GM23338 (cell line): ENCODE results near the gene SPC24. TPM values are rescaled to one million over a fixed set of nuclear protein-coding genes. Genes with fewer than 3 reads are reported as not detected.
A peak's percentile ranks its signal among the peaks of the same experiment; 100 is the strongest.

Source experiments
- ATAC-seq: fragments of 200-7000 bp; cut with Tn5 transposase; 3 replicates; pipeline ENCODE4 v1.9.1; 2020
- DNase-seq: peaks from one replicate; pipeline ENCODE4 v3.0.0-alpha.2; 2015; ENCODE audit warnings: low spot score
- H2AFZ ChIP-seq: fragments of 200-600 bp; sonication (generic); 2 replicates; pipeline ENCODE4 v1.8.0; 2016; ENCODE audit warnings: antibody characterized with exemption, mild to moderate bottlenecking, moderate library complexity
- H3F3A ChIP-seq: fragments of 200-600 bp; sonication (generic); replicated peaks from 2 replicates; pipeline ENCODE4 v1.8.0; 2017; ENCODE audit warnings: antibody characterized with exemption, mixed run types, low read depth
- H3K27ac ChIP-seq: fragments of 200-600 bp; sonication (generic); 2 replicates; pipeline ENCODE4 v1.6.1; 2016; ENCODE audit warnings: low read depth
- H3K27me3 ChIP-seq: fragments of 200-600 bp; sonication (generic); 2 replicates; pipeline ENCODE4 v1.8.0; 2016; ENCODE audit warnings: mild to moderate bottlenecking, mixed run types, moderate library complexity; ENCODE audit not compliant: insufficient read depth
- H3K36me3 ChIP-seq: fragments of 200-600 bp; sonication (generic); 2 replicates; pipeline ENCODE4 v1.8.0; 2016; ENCODE audit warnings: mild to moderate bottlenecking; ENCODE audit not compliant: insufficient read depth
- H3K4me1 ChIP-seq: fragments of 200-600 bp; sonication (generic); 2 replicates; pipeline ENCODE4 v1.8.0; 2016; ENCODE audit warnings: mild to moderate bottlenecking, moderate library complexity; ENCODE audit not compliant: insufficient read depth
- H3K4me2 ChIP-seq: fragments of 200-600 bp; sonication (generic); 2 replicates; pipeline ENCODE4 v1.7.1; 2017; ENCODE audit warnings: mixed run types
- H3K4me3 ChIP-seq: fragments of 200-600 bp; sonication (generic); 2 replicates; pipeline ENCODE4 v1.6.1; 2016; ENCODE audit warnings: mixed run types
- H3K79me2 ChIP-seq: fragments of 200-600 bp; sonication (generic); replicated peaks from 2 replicates; pipeline ENCODE4 v1.8.0; 2017; ENCODE audit warnings: mild to moderate bottlenecking; ENCODE audit not compliant: insufficient read depth
- H3K9me2 ChIP-seq: fragments of 200-600 bp; sonication (generic); 2 replicates; pipeline ENCODE4 v1.8.0; 2017; ENCODE audit not compliant: insufficient read depth
- H4K20me1 ChIP-seq: fragments of 200-600 bp; sonication (generic); replicated peaks from 2 replicates; pipeline ENCODE4 v1.8.0; 2017; ENCODE audit warnings: mild to moderate bottlenecking; ENCODE audit not compliant: insufficient read depth
- H3K27ac Mint-ChIP-seq: 2 replicates; pipeline ENCODE4 v1.8.0; 2020; ENCODE audit warnings: inconsistent platforms, mild to moderate bottlenecking, moderate library complexity, mixed read lengths
- H3K27me3 Mint-ChIP-seq: 3 replicates; pipeline ENCODE4 v1.8.0; 2022; ENCODE audit warnings: low read depth, mild to moderate bottlenecking, moderate library complexity, mixed read lengths, inconsistent platforms; ENCODE audit not compliant: insufficient read depth, poor library complexity
- H3K36me3 Mint-ChIP-seq: 3 replicates; pipeline ENCODE4 v1.8.0; 2021; ENCODE audit warnings: low read depth, mild to moderate bottlenecking, inconsistent platforms, moderate library complexity, mixed read lengths
- H3K4me1 Mint-ChIP-seq: 3 replicates; pipeline ENCODE4 v1.8.0; 2020; ENCODE audit warnings: mild to moderate bottlenecking, inconsistent platforms, mixed read lengths
- H3K4me3 Mint-ChIP-seq: 3 replicates; pipeline ENCODE4 v1.8.0; 2021; ENCODE audit warnings: moderate library complexity, mild to moderate bottlenecking, inconsistent platforms, mixed read lengths
- H3K9me3 Mint-ChIP-seq: 3 replicates; pipeline ENCODE4 v1.8.0; 2020; ENCODE audit warnings: moderate library complexity, mild to moderate bottlenecking, inconsistent platforms, mixed read lengths
- CREB1 ChIP-seq: fragments of 250-450 bp; sonication (Bioruptor Pico); IDR thresholded peaks from 2 replicates; pipeline ENCODE4 v1.5.0; 2020; ENCODE audit warnings: low read depth, mild to moderate bottlenecking, moderate library complexity
- CTCF ChIP-seq, 2 experiments: fragments of 200-600 bp in 1 of 2; sonication (generic) in 1 of 2; conservative IDR thresholded peaks; 2 replicates each; pipeline versions ENCODE4 v1.5.1 to v1.6.1; 2016 to 2017; ENCODE audit warnings: antibody characterized with exemption in 2 of 2, low read depth in 2 of 2, mild to moderate bottlenecking in 2 of 2, moderate library complexity in 1 of 2
- ETS1 ChIP-seq: IDR thresholded peaks from 2 replicates; pipeline ENCODE4 v1.6.1; 2016; ENCODE audit warnings: antibody characterized with exemption
- EZH2 ChIP-seq: fragments of 200-600 bp; sonication (generic); IDR thresholded peaks from one replicate; pipeline ENCODE4 v1.8.0; 2017; ENCODE audit warnings: antibody characterized with exemption, mild to moderate bottlenecking, low read depth; ENCODE audit not compliant: unreplicated experiment
- EZH2phosphoT487 ChIP-seq: fragments of 200-600 bp; sonication (generic); IDR thresholded peaks from one replicate; pipeline ENCODE4 v1.8.1; 2018; ENCODE audit warnings: antibody characterized with exemption; ENCODE audit not compliant: unreplicated experiment
- NANOG ChIP-seq: IDR thresholded peaks from 2 replicates; pipeline ENCODE4 v1.6.1; 2016; ENCODE audit warnings: antibody characterized with exemption, borderline replicate concordance
- POLR2AphosphoS5 ChIP-seq: IDR thresholded peaks from 2 replicates; pipeline ENCODE4 v1.6.1; 2016; ENCODE audit warnings: antibody characterized with exemption, low read depth
- REST ChIP-seq: IDR thresholded peaks from one replicate; pipeline ENCODE4 v1.6.1; 2018; ENCODE audit warnings: antibody characterized with exemption; ENCODE audit not compliant: unreplicated experiment
- STAT1 ChIP-seq: IDR thresholded peaks from one replicate; pipeline ENCODE4 v1.6.1; 2016; ENCODE audit warnings: antibody characterized with exemption; ENCODE audit not compliant: unreplicated experiment
- ZNF114 ChIP-seq: fragments of 250-450 bp; sonication (Bioruptor Pico); IDR thresholded peaks from 2 replicates; pipeline ENCODE4 v1.5.0; 2020; ENCODE audit warnings: mild to moderate bottlenecking, moderate library complexity
- ZNF331 ChIP-seq: fragments of 250-450 bp; sonication (Bioruptor Pico); IDR thresholded peaks from 2 replicates; pipeline ENCODE4 v1.5.0; 2020; ENCODE audit warnings: low read depth, mild to moderate bottlenecking, moderate library complexity
- ZNF462 ChIP-seq: fragments of 250-450 bp; sonication (Bioruptor Pico); IDR thresholded peaks from 2 replicates; pipeline ENCODE4 v1.5.0; 2020; ENCODE audit warnings: mild to moderate bottlenecking, moderate library complexity
- polyA plus RNA-seq: library from polyadenylated mRNA; unstranded; fragments of >200 nt; fragmentation: Nextera tagmentation; extraction: Ambion mirVana; gene quantifications from 2 replicates; pipeline ENCODE4 v1.2.1, GENCODE V29; 2016
- total RNA-seq: library from RNA; depleted of rRNA; stranded (reverse); fragments of >200 nt; shearing (Covaris generic); gene quantifications from 2 replicates; pipeline ENCODE4 v1.2.3, GENCODE V29; 2014

The SPC24 gene
- total and polyA plus RNA-seq, 2 experiments from 2014 or later, result 38.7 to 40.6 TPM

GRCh38 chr19:11164879-11165406 lies 9.4 kb upstream of the SPC24 start:
- Mint-ChIP-seq H3K4me1 (no peaks in the 10 kb centered on the region), H3K9me3 (no peaks in the 10 kb centered on the region), H3K27me3 (peaks cover 6% of the 10 kb centered on the region), H3K4me3 (no peak overlapping the region), H3K36me3 (peaks cover 23% of the 10 kb centered on the region), H3K27ac (no peak overlapping the region)
- Histone ChIP-seq H4K20me1 (no peaks in the 10 kb centered on the region), H2AFZ (no peak overlapping the region), H3K4me2 (no peak overlapping the region), H3K79me2 (no peaks in the 10 kb centered on the region), H3F3A (peaks cover 9% of the 10 kb centered on the region; the same call in 1 of the 2 replicates), H3K36me3 (0 out of 2 replicates have a peak, but pooled peaks cover 8% of the 10 kb centered on the region), H3K4me3 (no peak overlapping the region), H3K27ac (peak overlapping the region; percentile 73; the same call in 1 of the 2 replicates), H3K4me1 (no peaks in the 10 kb centered on the region), H3K9me2 (no peaks in the 10 kb centered on the region), H3K27me3 (no peaks in the 10 kb centered on the region)
- no peak for TF ChIP-seq EZH2phosphoT487
- no peak for TF ChIP-seq ZNF114 (CRISPR knock-in tag)
- TF ChIP-seq EZH2, result no peak
- TF ChIP-seq POLR2AphosphoS5, result no peak
- TF ChIP-seq ZNF462 (CRISPR knock-in tag), result no peak
- no peak for TF ChIP-seq CTCF (conservative IDR thresholded peaks at IDR 0.05; ENCODE audit: low read depth in 2 of 2)
- TF ChIP-seq ZNF331 (CRISPR knock-in tag), result no peak
- no peak for TF ChIP-seq NANOG
- no peak for TF ChIP-seq REST
- TF ChIP-seq STAT1, result no peak
- TF ChIP-seq ETS1, result no peak
- TF ChIP-seq CREB1 (CRISPR knock-in tag), result no peak
- ATAC-seq, result no peak
- no peak for DNase-seq
